HG03060 (cell line): Measurements from ENCODE around the gene IKZF2.

Experiments
- ATAC-seq: cut with Tn5 transposase; IDR thresholded peaks from one replicate; pipeline ENCODE4 v1.9.1; 2021; ENCODE audit warnings: low read depth, moderate number of reproducible peaks; ENCODE audit not compliant: unreplicated experiment

Gene IKZF2

GRCh38 chr2:212968284-212969081 lies 182.9 kb downstream of the IKZF2 start:
- no peak for ATAC-seq

GRCh38 chr2:212966884-212967283 lies 184.5 kb downstream of the IKZF2 start:
- ATAC-seq = no peak

- no peak for ATAC-seq
Measured at GRCh38 chr2:212962691-212963090, 188.7 kb downstream of the IKZF2 start.

GRCh38 chr2:212961255-212961654 lies 190.2 kb downstream of the IKZF2 start:
- no peak for ATAC-seq

GRCh38 chr2:212960336-212960735 lies 191.1 kb downstream of the IKZF2 start:
- no peak for ATAC-seq

- ATAC-seq = no peak
Measured at GRCh38 chr2:212959471-212960117, 191.8 kb downstream of the IKZF2 start.

- ATAC-seq = no peak
Measured at GRCh38 chr2:212958757-212959295, 192.6 kb downstream of the IKZF2 start.

GRCh38 chr2:212958133-212958532 lies 193.3 kb downstream of the IKZF2 start:
- no peak for ATAC-seq

GRCh38 chr2:212957624-212958023 lies 193.8 kb downstream of the IKZF2 start:
- ATAC-seq = no peak

GRCh38 chr2:212956665-212957607 lies 194.5 kb downstream of the IKZF2 start:
- ATAC-seq = no peak

GRCh38 chr2:212953170-212953920 lies 198.1 kb downstream of the IKZF2 start:
- ATAC-seq = peak; percentile 80

- ATAC-seq = no peak
Measured at GRCh38 chr2:212949786-212950185, 201.6 kb downstream of the IKZF2 start.
